Stimulated activated CD8-positive, alpha-beta memory T cell treated with anti-CD3 and anti-CD28 coated beads, Interleukin-7, amount 100 ng/mL, for 1 hour (primary cell): Measurements from ENCODE around the gene ZNF12.
"Not testable (repeated sequence)": the region's sequence is repeated elsewhere in the genome, so short reads cannot be mapped to it uniquely, and the experiment has no call there.

ENCODE experiments used
- DNase-seq, 2 donors: peaks; one replicate each; pipeline ENCODE4 v3.0.0-alpha.2; 2020; ENCODE audit warnings: low read depth in 2 of 2

The ZNF12 gene

DNA sequence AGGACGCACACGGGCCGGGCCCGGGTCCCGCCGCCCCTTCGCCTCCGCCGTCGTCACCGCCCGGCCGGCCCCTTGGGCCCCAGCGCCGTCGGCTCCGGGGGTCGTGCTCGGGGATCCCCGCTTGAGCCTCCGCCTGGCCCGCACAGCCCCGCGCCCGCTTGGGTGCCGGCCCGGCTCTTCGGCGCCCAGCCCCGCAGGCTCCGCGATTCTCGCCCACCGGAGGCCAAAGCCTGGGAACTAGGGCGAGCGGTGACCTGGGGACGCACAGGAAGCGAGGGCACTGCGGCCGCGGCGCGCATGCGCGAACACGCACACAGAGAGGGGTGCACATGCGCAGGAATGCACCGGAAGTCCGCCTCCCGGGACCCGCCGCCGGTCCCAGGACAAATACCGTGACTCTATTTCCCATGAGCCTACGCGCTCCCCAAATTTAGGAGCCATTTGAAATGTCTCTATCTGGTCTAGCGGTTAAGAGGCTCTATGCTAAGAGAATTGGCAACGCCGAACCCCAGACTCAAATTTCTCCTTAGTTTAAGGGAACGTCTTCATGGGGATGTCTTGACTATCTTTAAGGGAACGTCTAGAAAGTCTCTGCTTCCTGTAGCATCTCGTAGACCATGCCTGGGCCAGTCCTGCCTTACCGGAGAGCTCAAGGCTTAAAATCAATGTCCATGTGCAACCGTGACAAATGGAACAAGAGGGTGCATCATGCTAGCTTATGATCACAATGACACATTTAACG, at the start of gene ZNF12:
ZNF12 (minus strand) TSS at position 282 of the 742 bp plus-strand sequence. CDS start 1,774 bp downstream, outside the sequence.
- DNase-seq = peak; percentile 91 to 92

GRCh38 chr7:6753964-6754363, 47.2 kb upstream of the ZNF12 start, which contains the start of gene RSPH10B2:
TSS of gene RSPH10B2 (plus strand) at chr7:6754103. CDS start at chr7:6757678, 3,575 bp downstream.
- not testable (repeated sequence) for DNase-seq

GRCh38 chr7:6750173-6750572, 43.4 kb upstream of the ZNF12 start:
- DNase-seq = not testable (repeated sequence)

DNA sequence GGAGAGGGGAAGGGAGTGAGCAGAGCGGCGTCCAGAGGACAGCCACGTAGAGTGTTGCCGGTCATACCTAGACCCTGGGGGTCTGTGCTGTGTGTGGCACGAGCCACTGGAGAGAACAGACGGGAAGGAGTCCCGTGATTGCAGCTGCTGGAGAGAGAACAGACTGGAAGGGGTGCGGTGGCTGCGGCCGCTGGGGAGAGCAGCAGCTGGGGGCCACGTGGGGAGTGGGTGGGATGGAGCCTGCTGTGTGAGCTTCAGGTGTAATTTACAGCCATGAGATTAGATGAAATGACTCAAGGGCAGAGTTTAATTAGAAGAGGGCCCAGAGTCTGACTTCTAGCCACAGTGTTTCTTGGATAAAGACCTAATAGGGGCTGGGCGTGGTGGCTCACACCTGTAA, 42.6 kb upstream of the ZNF12 start:
- not testable (repeated sequence) for DNase-seq

DNA sequence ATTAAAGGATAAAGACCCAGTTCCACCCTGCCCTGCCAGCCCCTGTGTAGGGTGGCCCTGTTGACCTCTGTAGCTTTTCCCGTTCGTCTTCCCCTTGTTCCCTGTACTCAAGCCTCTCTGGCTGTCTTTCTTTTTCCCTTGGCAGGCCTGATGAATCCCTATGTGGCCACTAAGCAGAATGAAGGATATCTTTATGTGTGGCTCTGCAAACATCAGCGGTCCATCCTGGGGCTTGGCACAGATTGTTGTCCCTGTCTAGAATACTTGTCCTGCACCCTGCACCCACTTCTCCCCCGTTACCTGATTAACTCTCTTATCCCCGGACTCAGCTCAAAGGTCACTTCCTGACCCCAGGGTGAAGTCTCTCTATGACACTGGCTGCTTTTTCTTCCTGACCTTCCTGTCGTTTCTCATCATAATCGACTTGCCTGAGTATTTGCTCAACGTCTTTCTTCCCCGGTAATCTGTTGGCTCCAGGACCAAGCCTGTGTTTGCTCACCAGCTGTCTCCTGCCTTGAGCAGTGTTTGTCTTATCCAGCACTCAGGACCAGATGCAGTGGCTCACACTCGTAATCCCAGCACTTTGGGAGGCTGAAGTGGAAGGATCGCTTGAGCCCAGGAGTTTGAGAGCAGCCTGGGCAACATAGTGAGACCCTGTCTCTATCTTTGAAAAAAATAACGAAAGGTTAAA, 37.8 kb upstream of the ZNF12 start:
- not testable (repeated sequence) for DNase-seq

GRCh38 chr7:6738415-6738814, 31.7 kb upstream of the ZNF12 start:
- DNase-seq = not testable (repeated sequence)

GRCh38 chr7:6730343-6730633, 23.5 kb upstream of the ZNF12 start:
- no peak for DNase-seq

- DNase-seq = peak; percentile 60 to 66
These were observed 23.0 kb upstream of the ZNF12 start for GRCh38 chr7:6729492-6730342.

GRCh38 chr7:6728893-6729491, 22.2 kb upstream of the ZNF12 start:
- not testable (repeated sequence) for DNase-seq

GRCh38 chr7:6727663-6728062, 20.9 kb upstream of the ZNF12 start:
- no peak for DNase-seq

DNA sequence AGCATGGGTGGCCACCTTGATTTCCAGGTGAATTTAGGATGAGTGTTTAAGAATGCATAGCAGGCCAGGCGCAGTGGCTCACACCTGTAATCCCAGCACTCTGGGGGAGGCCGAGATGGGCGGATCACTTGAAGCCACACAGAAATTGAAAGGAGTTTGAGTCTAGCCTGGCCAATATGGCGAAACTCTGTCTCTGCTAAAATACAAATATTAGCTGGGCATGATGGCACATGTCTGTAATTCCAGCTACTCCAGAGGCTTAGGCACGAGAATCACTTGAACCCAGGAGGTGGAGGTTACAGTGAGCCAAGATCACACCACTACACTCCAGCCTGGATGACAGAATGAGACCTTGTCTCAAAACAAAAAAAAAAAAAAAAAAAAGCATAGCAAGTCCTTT, 19.6 kb upstream of the ZNF12 start:
- not testable (repeated sequence) for DNase-seq

DNA sequence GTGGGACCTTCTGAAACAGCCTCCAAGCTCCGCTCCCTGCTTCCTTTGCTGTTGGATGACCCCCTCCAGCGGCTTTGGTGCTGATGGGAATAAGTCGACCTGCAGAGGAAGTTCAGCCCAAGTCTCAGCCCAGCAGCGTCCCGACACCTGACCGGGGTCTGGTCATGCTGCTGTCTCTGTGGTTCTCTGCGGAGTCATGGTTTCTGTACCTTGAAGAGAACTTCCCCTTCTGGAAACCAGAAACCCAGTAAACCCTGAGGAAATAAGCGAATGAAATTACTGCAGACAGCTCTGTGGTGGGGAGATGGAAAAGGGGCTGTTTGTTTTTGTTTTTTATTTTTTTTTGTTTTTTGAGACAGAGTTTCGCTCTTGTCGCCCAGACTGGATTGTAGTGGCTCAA, 18.3 kb upstream of the ZNF12 start:
- no peak for DNase-seq

DNA sequence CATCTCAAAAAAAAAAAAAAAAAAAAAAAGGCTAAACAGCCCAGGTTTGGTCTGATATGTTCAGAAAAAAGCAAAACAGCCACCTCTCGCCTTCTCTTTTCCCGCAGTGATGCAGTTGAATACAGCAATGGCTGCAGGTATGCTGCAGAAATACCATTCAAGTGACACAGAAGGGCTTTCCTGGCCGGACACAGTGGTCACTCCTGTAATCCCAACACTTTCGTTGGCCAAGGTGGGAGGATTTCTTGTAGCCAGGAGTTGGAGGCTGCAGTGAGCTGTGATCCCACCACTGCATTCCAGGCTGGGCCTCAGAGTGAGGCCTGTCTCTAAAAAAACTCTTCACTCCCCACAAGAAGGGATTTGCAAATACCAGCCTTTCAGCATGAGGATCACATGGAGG, 17.6 kb upstream of the ZNF12 start:
- DNase-seq = not testable (repeated sequence)

DNA sequence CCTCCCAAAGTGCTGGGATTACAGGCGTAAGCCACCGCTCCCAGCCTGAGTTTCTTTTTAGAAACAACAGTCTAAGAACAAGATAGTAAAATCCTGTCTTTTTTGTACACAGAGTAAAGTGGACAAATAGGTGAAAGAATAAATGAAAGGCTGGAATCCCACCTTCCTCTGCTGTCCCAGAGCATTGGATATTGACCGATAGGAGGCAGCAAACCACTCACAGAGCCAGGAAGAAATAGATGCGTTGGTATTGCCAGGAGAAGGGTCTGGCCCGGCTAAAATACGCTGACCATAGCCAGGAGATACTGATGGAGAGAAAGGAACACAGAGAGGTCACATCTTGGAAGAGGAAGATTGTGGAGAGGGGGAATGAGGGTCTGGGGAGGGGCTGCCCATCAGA, 11.4 kb upstream of the ZNF12 start:
- no peak for DNase-seq

GRCh38 chr7:6715898-6716297, 9.2 kb upstream of the ZNF12 start:
- not testable (repeated sequence) for DNase-seq

GRCh38 chr7:6714360-6714759, 7.6 kb upstream of the ZNF12 start:
- DNase-seq = no peak

GRCh38 chr7:6709808-6710207, 3.1 kb upstream of the ZNF12 start:
- DNase-seq = no peak

GRCh38 chr7:6708304-6708703, 1.6 kb upstream of the ZNF12 start:
- DNase-seq = no peak

GRCh38 chr7:6705959-6706665, 635 bp downstream of the ZNF12 start:
- DNase-seq = no peak

GRCh38 chr7:6701860-6702259, 4.9 kb downstream of the ZNF12 start:
- no peak for DNase-seq

DNA sequence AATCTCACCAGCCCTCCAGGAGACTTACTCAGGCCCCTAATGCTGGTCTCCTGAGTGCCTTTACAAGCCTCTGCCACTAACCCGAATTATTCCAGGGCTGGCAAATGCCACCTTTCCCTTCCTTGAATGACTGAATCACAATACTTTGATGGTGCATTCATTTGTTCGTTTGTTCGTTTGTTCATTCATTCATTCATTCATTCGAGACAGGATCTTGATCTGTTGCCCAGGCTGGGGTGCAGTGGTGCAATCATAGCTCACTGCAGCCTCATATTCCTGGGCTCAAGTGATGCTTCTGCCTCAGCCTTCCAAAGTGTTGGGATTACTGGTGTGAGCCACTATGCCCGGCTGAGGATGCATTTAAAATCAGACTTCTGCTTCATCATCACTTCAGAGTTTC, 6.0 kb downstream of the ZNF12 start:
- no peak for DNase-seq
